Gastrocnemius medialis (tissue), 4 donors: Measurements from ENCODE around the gene TBL1XR1. TPM values are rescaled to one million over a fixed set of nuclear protein-coding genes. Genes with fewer than 3 reads are reported as not detected.

ENCODE experiments used
- ATAC-seq, 2 donors: fragments of 150-250 bp; one replicate each; pipeline ENCODE4 v1.9.1; 2016
- DNase-seq, 2 donors: peaks; one replicate each; pipeline ENCODE4 v3.0.0-alpha.2; 2019
- H3K27ac ChIP-seq, 4 donors: fragments of 200-600 bp; sonication (generic); 1 replicate in 1 of 4; 2 replicates in 3 of 4; pipeline ENCODE4 v1.5.1; 2016 to 2018; ENCODE audit warnings: mild to moderate bottlenecking in 2 of 4, moderate library complexity in 1 of 4
- H3K27me3 ChIP-seq, 3 donors: fragments of 200-600 bp; sonication (generic) in 2 of 3; 1 replicate in 1 of 3; 2 replicates in 2 of 3; pipeline versions ENCODE4 v1.5.1 to v1.6.0; 2016 to 2019; ENCODE audit warnings: mild to moderate bottlenecking in 1 of 3, moderate library complexity in 1 of 3
- H3K36me3 ChIP-seq, 2 donors: fragments of 200-600 bp; sonication (generic) in 1 of 2; one replicate each; pipeline ENCODE4 v1.5.1; 2017 to 2018
- H3K4me1 ChIP-seq, 2 donors: fragments of 200-600 bp; sonication (generic) in 1 of 2; one replicate each; pipeline ENCODE4 v1.5.1; 2016 to 2017; ENCODE audit warnings: mild to moderate bottlenecking in 2 of 2
- H3K4me3 ChIP-seq, 4 donors: fragments of 200-600 bp; sonication (generic) in 3 of 4; 1 replicate in 1 of 4; 2 replicates in 3 of 4; pipeline ENCODE4 v1.5.1; 2016 to 2019; ENCODE audit warnings: mild to moderate bottlenecking in 2 of 4
- H3K9me3 ChIP-seq, 3 donors: fragments of 200-600 bp; sonication (generic) in 2 of 3; 1 replicate in 1 of 3; 2 replicates in 2 of 3; pipeline ENCODE4 v1.5.1; 2016 to 2019
- POLR2A ChIP-seq, 2 donors: fragments of 450-650 bp; IDR thresholded peaks; one replicate each; pipeline ENCODE4 v1.6.1; 2017; ENCODE audit warnings: antibody characterized with exemption in 2 of 2, mild to moderate bottlenecking in 2 of 2, moderate library complexity in 2 of 2
- in situ Hi-C, 4 donors: fragments of 200-750 bp; cut with MboI; loops; one replicate each; pipeline versions ENCODE4 v1.15.0 to v1.8.0; 2017; ENCODE audit warnings: low sequenced_read_pairs in 4 of 4
- intact Hi-C: fragments of 100-400 bp; cut with DNase I; formaldehyde crosslinking; loops from one replicate; pipeline ENCODE4 v1.15.1; 2023; ENCODE audit warnings: low total_unique reads
- total RNA-seq, 4 donors: library from RNA; depleted of rRNA; stranded (reverse); fragments of >200 nt; gene quantifications; one replicate each; pipeline versions ENCODE4 v1.1.0 to v1.2.3, GENCODE V29; 2016
- TF ChIP-seq, protein P1 (sequence below), 5 experiments: fragments of 450-650 bp in 3 of 5; fragments of 200-600 bp in 2 of 5; sonication (generic) in 2 of 5; IDR thresholded peaks in 4 of 5; conservative IDR thresholded peaks in 1 of 5; 1 replicate in 4 of 5; 2 replicates in 1 of 5; pipeline ENCODE4 v1.5.1; 2016 to 2019; ENCODE audit warnings: antibody characterized with exemption in 5 of 5, mild to moderate bottlenecking in 3 of 5, moderate library complexity in 3 of 5

Gene TBL1XR1
- total RNA-seq, 4 donors from 2014 or later, result 35.9 to 77.8 (median 49.2) TPM

DNA sequence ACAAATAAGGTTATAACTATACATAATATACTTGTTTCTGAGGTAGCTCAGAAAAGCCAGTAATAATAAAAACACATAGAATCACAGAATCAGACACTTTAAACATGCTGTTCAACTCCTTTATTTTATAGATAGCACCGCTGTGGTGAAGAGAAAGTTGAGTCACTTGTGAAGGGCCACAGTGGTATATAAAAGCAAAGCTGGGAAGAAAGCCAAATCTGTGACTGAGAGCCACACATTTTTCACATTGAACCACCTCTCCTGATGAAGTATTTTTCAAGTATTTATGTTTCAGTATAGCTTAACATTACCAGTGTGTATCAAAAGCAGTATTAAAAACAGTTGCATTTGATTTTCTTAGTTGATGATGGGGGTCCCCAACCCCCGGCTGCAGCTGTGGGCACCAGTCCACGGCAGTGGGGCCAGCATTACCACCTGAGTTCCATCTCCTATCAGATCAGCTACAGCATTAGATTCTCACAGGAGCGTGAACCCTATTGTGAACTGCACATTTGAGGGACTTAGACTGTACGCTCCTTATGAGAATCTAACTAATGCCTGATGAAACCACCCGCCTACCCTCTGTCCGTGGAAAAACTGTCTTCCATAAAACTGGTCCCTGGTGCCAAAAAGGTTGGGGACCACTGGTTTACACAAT, 46.2 kb downstream of the TBL1XR1 start:
- TF ChIP-seq, protein P1, sequence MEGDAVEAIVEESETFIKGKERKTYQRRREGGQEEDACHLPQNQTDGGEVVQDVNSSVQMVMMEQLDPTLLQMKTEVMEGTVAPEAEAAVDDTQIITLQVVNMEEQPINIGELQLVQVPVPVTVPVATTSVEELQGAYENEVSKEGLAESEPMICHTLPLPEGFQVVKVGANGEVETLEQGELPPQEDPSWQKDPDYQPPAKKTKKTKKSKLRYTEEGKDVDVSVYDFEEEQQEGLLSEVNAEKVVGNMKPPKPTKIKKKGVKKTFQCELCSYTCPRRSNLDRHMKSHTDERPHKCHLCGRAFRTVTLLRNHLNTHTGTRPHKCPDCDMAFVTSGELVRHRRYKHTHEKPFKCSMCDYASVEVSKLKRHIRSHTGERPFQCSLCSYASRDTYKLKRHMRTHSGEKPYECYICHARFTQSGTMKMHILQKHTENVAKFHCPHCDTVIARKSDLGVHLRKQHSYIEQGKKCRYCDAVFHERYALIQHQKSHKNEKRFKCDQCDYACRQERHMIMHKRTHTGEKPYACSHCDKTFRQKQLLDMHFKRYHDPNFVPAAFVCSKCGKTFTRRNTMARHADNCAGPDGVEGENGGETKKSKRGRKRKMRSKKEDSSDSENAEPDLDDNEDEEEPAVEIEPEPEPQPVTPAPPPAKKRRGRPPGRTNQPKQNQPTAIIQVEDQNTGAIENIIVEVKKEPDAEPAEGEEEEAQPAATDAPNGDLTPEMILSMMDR (IDR thresholded peaks at IDR 0.05 in 4 of 5, conservative IDR thresholded peaks at IDR 0.05 in 1 of 5), result no peak
- TF ChIP-seq POLR2A (IDR thresholded peaks at IDR 0.05), result no peak
- DNase-seq, result no peak
- H3K4me3 ChIP-seq, result no peak overlapping the region
- ATAC-seq, result no peak
- H3K4me1 ChIP-seq, result peaks cover 39 to 51% of the 10 kb centered on the region in 2 donors
- in situ Hi-C loops (no loop called here), intact Hi-C loops (no loop called here)
- peak overlapping the region; percentile 32 to 56 (median 42) for H3K27ac ChIP-seq
- no peaks in the 10 kb centered on the region for H3K27me3 ChIP-seq
- no peaks in the 10 kb centered on the region for H3K36me3 ChIP-seq
- no peaks in the 10 kb centered on the region for H3K9me3 ChIP-seq

DNA sequence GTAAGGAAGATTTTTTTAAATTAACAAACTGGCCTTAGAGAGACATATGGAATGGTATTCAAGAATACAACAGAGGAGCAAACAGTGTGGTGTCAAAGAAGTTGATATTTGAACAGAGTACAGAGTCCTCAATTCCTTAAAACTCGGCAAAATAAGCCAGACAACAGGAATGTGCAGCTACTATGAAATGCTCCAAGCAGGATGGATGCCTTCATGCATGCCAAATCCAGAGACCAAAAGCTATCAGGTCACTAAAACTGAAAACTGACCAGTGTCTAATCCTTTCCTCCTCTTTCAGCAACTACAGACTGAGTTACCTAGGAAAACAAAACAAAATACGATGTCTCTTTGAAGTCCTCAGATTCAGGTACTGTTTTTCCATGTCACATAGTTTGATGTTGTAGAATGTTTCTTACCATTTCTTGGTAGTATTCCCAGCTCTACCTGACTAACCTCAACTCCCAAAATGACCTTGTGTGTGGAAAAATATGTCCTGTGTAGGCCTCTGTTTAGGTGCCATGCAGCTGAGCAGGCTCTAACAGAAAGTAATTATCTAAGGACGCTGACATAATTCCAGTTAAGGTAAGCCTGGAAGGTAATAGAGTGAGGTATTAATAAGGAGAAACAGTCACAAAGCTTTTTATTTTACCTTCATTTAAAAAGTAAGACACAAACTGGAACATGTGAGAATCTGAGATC, 46.9 kb downstream of the TBL1XR1 start:
- Histone ChIP-seq H3K27ac (peak overlapping the region; percentile 32 to 56 (median 42)), H3K36me3 (no peaks in the 10 kb centered on the region), H3K4me1 (peaks cover 44 to 59% of the 10 kb centered on the region in 2 donors), H3K4me3 (no peak overlapping the region), H3K9me3 (no peaks in the 10 kb centered on the region), H3K27me3 (no peaks in the 10 kb centered on the region)
- in situ Hi-C loops, result no loop called here
- DNase-seq (no peak), ATAC-seq (peak in 1 of 2 donors; percentile 55)
- intact Hi-C loops, result no loop called here
- no peak for TF ChIP-seq POLR2A (IDR thresholded peaks at IDR 0.05)
- TF ChIP-seq, protein P1 (IDR thresholded peaks at IDR 0.05 in 4 of 5, conservative IDR thresholded peaks at IDR 0.05 in 1 of 5), result no peak

DNA sequence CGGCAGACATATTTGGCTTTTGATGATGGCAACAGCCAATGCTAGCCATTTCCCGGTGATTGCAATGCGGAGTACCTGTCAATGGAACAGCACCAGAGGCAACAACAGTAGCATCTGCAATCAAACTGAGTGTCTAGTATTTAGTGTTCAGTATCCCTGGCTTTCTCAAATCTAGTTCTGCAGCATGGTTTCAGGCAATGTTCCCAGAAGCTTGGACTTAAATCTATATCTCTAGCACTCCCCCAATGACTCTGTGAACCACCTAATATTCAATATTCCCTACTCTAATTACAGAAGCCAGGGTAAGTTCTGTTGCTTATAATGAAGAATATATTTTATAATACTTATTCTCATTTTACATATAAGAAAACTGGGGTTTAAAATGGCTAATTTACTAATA, 48.2 kb downstream of the TBL1XR1 start:
- Histone ChIP-seq H3K4me3 (no peak overlapping the region), H3K36me3 (no peaks in the 10 kb centered on the region), H3K4me1 (peaks cover 42 to 58% of the 10 kb centered on the region in 2 donors), H3K27me3 (no peaks in the 10 kb centered on the region), H3K9me3 (no peaks in the 10 kb centered on the region), H3K27ac (no peak overlapping the region)
- no peak for ATAC-seq
- in situ Hi-C loops (no loop called here), intact Hi-C loops (no loop called here)
- TF ChIP-seq POLR2A (IDR thresholded peaks at IDR 0.05), result no peak
- TF ChIP-seq, protein P1 (IDR thresholded peaks at IDR 0.05 in 4 of 5, conservative IDR thresholded peaks at IDR 0.05 in 1 of 5), result no peak
- no peak for DNase-seq

DNA sequence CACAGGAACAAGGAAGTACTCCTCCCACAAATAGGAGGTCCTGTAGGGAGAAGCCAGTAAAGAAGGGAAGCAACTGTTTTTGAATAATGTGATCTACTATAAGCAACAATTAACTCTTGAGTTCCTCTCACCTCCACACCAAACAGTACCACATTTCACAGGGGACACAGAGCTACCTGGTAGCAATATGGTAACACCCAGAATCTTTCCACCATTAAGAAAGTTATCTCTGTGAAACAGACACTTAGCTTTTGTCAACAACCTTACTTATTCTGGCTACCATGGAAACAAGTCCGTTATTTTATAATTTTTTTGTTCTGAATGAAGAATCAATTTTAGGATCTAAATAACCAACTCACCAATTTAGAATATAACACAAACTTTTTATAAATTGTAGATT, 49.5 kb downstream of the TBL1XR1 start:
- no peaks in the 10 kb centered on the region for H3K9me3 ChIP-seq
- ATAC-seq (no peak), DNase-seq (no peak)
- H3K27me3 ChIP-seq, result no peaks in the 10 kb centered on the region
- in situ Hi-C loops, result no loop called here
- no peaks in the 10 kb centered on the region for H3K36me3 ChIP-seq
- intact Hi-C loops, result no loop called here
- TF ChIP-seq, protein P1 (IDR thresholded peaks at IDR 0.05 in 4 of 5, conservative IDR thresholded peaks at IDR 0.05 in 1 of 5), result no peak
- TF ChIP-seq POLR2A (IDR thresholded peaks at IDR 0.05), result no peak
- no peak overlapping the region for H3K27ac ChIP-seq
- no peak overlapping the region for H3K4me3 ChIP-seq
- peaks cover 47 to 59% of the 10 kb centered on the region in 2 donors for H3K4me1 ChIP-seq
